Stomach (tissue), 9 donors: ENCODE data around the gene LDB2. TPM values are rescaled to one million over a fixed set of nuclear protein-coding genes. Genes with fewer than 3 reads are reported as not detected.

Experiments
- DNase-seq, 2 donors: peaks; one replicate each; pipeline versions ENCODE4 v3.0.0 to v3.0.0-alpha.2; 2013 to 2019
- H3K27ac ChIP-seq, 5 donors: fragments of 200-600 bp in 4 of 5; sonication (generic) in 4 of 5; one replicate each; pipeline ENCODE4 v1.5.1; 2013 to 2019; ENCODE audit warnings: mild to moderate bottlenecking in 1 of 5, moderate library complexity in 1 of 5
- H3K27me3 ChIP-seq, 3 donors: fragments of 200-600 bp; sonication (generic); one replicate each; pipeline ENCODE4 v1.5.1; 2017 to 2019; ENCODE audit warnings: mixed run types in 1 of 3
- H3K36me3 ChIP-seq, 4 donors: fragments of 200-600 bp; sonication (generic); 1 replicate in 3 of 4; 2 replicates in 1 of 4; pipeline ENCODE4 v1.5.1; 2016 to 2019
- H3K4me1 ChIP-seq, 4 donors: fragments of 200-600 bp; sonication (generic); one replicate each; pipeline ENCODE4 v1.5.1; 2016 to 2019
- H3K4me3 ChIP-seq, 4 donors: fragments of 200-600 bp; sonication (generic) in 3 of 4; one replicate each; pipeline ENCODE4 v1.5.1; 2016 to 2019; ENCODE audit warnings: mild to moderate bottlenecking in 1 of 4
- H3K9me3 ChIP-seq, 4 donors: fragments of 200-600 bp; sonication (generic); one replicate each; pipeline ENCODE4 v1.5.1; 2016 to 2019
- EP300 ChIP-seq: sonication (generic); formaldehyde crosslinking; IDR thresholded peaks from one replicate; pipeline ENCODE4 v1.6.1; 2017; ENCODE audit warnings: antibody characterized with exemption
- POLR2A ChIP-seq, 4 donors: fragments of 450-650 bp; IDR thresholded peaks; one replicate each; pipeline ENCODE4 v1.6.1; 2016; ENCODE audit warnings: antibody characterized with exemption in 4 of 4, control low read depth in 2 of 4, mild to moderate bottlenecking in 1 of 4, moderate library complexity in 1 of 4
- POLR2AphosphoS5 ChIP-seq, 3 donors: sonication (generic); formaldehyde crosslinking; IDR thresholded peaks; one replicate each; pipeline ENCODE4 v1.6.1; 2016; ENCODE audit warnings: antibody characterized with exemption in 3 of 3
- WGBS, 5 donors: extraction: QIAGEN DNeasy Blood & Tissue Kit in 3 of 5; methylation state at CpG; one replicate each; pipeline versions ENCODE4 v1.1.5 to v1.1.7; 2013 to 2018; 5-methylcytosine and 5-hydroxymethylcytosine counted together
- intact Hi-C: fragments of 100-400 bp; cut with DNase I; formaldehyde crosslinking; loops from one replicate; pipeline ENCODE4 v1.15.1; 2023; ENCODE audit warnings: low total_unique reads
- polyA plus RNA-seq, 3 donors: library from polyadenylated mRNA; stranded (reverse); fragments of 200-250 nt; gene quantifications; one replicate each; pipeline ENCODE4 v1.2.3, GENCODE V29; 2013
- total RNA-seq, 5 donors: library from RNA; depleted of rRNA; stranded (reverse); fragments of >200 nt; gene quantifications; one replicate each; pipeline versions ENCODE4 v1.1.0 to v1.2.3, GENCODE V29; 2014 to 2016
- TF ChIP-seq, protein P1 (sequence below), 7 experiments: fragments of 450-650 bp in 4 of 7; fragments of 200-600 bp in 3 of 7; sonication (generic) in 3 of 7; IDR thresholded peaks; one replicate each; pipeline ENCODE4 v1.5.1; 2016 to 2019; ENCODE audit warnings: antibody characterized with exemption in 7 of 7, control low read depth in 2 of 7, mild to moderate bottlenecking in 1 of 7
- donor health status: healthy with polysubstance abuse.
- donor health status: Bipolar disorder and iron deficiency.
- donor health status: healthy.

The LDB2 gene
- total and polyA plus RNA-seq, 8 donors = 6.2 to 63.3 (median 12.8) TPM

- peak overlapping the region in 2 of 5 donors; percentile 22 to 62 for H3K27ac ChIP-seq
- WGBS, 5 donors = 83 to 95% (median 86%) methylated on average over 3 of the region's 3 CpGs
Measured at GRCh38 chr4:16693641-16694040, 204.8 kb downstream of the LDB2 start.

DNA sequence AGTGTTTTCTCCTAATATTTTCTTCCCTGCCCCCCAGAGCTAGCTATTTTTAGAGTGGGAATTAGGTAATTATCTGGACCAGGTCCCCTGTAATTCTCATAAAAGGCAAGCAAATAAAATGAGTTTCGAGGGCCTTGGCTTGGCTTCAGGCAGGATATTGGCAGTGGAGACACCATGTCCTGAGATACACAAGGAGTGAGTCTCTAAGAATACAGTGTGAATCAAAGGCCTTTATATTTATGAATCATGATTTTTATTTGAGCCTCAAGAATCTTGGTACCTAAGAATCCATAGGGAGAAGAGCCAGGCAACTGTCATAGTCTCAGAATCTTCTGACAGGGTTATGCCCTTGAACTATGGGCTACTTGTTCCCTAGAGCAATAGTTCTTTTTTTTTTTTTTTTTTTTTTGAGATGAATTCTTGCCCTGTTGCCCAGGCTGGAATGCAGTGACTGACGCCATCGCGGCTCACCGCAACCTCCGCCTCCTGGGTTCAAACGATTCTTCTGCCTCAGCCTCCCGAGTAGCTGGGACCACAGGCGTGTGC lies 205.4 kb downstream of the LDB2 start:
- Histone ChIP-seq H3K4me3 (no peak overlapping the region), H3K36me3 (no peaks in the 10 kb centered on the region), H3K9me3 (no peaks in the 10 kb centered on the region), H3K27me3 (no peaks in the 10 kb centered on the region), H3K4me1 (peaks cover 0 to 29% (median 8%) of the 10 kb centered on the region in 4 donors), H3K27ac (peak overlapping the region in 2 of 5 donors; percentile 31 to 62)
- no peak for TF ChIP-seq POLR2A (IDR thresholded peaks at IDR 0.05)
- no peak for TF ChIP-seq EP300
- TF ChIP-seq, protein P1, sequence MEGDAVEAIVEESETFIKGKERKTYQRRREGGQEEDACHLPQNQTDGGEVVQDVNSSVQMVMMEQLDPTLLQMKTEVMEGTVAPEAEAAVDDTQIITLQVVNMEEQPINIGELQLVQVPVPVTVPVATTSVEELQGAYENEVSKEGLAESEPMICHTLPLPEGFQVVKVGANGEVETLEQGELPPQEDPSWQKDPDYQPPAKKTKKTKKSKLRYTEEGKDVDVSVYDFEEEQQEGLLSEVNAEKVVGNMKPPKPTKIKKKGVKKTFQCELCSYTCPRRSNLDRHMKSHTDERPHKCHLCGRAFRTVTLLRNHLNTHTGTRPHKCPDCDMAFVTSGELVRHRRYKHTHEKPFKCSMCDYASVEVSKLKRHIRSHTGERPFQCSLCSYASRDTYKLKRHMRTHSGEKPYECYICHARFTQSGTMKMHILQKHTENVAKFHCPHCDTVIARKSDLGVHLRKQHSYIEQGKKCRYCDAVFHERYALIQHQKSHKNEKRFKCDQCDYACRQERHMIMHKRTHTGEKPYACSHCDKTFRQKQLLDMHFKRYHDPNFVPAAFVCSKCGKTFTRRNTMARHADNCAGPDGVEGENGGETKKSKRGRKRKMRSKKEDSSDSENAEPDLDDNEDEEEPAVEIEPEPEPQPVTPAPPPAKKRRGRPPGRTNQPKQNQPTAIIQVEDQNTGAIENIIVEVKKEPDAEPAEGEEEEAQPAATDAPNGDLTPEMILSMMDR (IDR thresholded peaks at IDR 0.05) = no peak
- no peak for TF ChIP-seq POLR2AphosphoS5 (IDR thresholded peaks at IDR 0.05)
- 72 to 90% (median 82%) methylated on average over 9 of the region's 9 CpGs for WGBS, 5 donors
- intact Hi-C loops = no loop called here
- DNase-seq = peak in 1 of 2 donors; percentile 39

More at GRCh38 chr4:16693641-16694040, 204.8 kb downstream of the LDB2 start:
- H3K4me1 ChIP-seq = peaks cover 0 to 29% (median 8%) of the 10 kb centered on the region in 4 donors
- no peak overlapping the region for H3K4me3 ChIP-seq
- peak in 1 of 2 donors; percentile 28 for DNase-seq
- H3K9me3 ChIP-seq = no peaks in the 10 kb centered on the region
- no peaks in the 10 kb centered on the region for H3K36me3 ChIP-seq
- TF ChIP-seq, protein P1 (IDR thresholded peaks at IDR 0.05) = no peak
- no peak for TF ChIP-seq EP300
- no peaks in the 10 kb centered on the region for H3K27me3 ChIP-seq
- intact Hi-C loops = no loop called here

DNA sequence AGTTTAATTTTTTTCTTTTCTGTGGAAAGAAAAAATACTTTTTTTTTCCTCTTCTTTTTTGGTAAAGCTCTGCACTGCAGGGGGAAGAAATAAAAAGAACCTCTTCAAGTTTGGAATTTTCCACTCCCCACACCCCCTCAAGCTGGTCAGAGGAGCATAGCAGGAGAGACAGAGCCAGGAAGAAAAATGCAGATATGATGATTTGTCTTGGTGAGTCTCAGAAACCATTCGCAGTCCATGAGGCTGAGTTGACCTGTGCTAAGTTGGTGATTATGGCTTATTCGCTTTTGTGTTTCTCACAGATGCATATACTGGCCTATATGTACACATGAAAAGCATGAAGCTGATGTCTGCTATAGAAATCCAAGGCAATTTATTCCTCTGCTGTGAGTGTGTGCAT lies 205.9 kb downstream of the LDB2 start:
- Histone ChIP-seq H3K36me3 (no peaks in the 10 kb centered on the region), H3K27me3 (no peaks in the 10 kb centered on the region), H3K9me3 (no peaks in the 10 kb centered on the region), H3K4me1 (peaks cover 0 to 29% (median 8%) of the 10 kb centered on the region in 4 donors), H3K27ac (peak overlapping the region in 2 of 5 donors; percentile 31 to 62), H3K4me3 (no peak overlapping the region)
- WGBS, 5 donors = 82 to 93% (median 89%) methylated on average over 2 of the region's 2 CpGs
- intact Hi-C loops = no loop called here
- TF ChIP-seq EP300 (no peak), POLR2A (IDR thresholded peaks at IDR 0.05) (no peak), POLR2AphosphoS5 (IDR thresholded peaks at IDR 0.05) (no peak)
- TF ChIP-seq, protein P1 (IDR thresholded peaks at IDR 0.05) = no peak
- peak in 1 of 2 donors; percentile 34 for DNase-seq

- TF ChIP-seq, protein P1 (IDR thresholded peaks at IDR 0.05) = no peak
- TF ChIP-seq POLR2A (IDR thresholded peaks at IDR 0.05) = no peak
- TF ChIP-seq EP300 = no peak
- WGBS, 5 donors = 64 to 72% (median 67%) methylated on average over 4 of the region's 4 CpGs
- no peak for DNase-seq
- Histone ChIP-seq H3K4me1 (peaks cover 0 to 29% (median 8%) of the 10 kb centered on the region in 4 donors), H3K27me3 (no peaks in the 10 kb centered on the region), H3K9me3 (no peaks in the 10 kb centered on the region), H3K27ac (peak overlapping the region in 1 of 5 donors; percentile 62), H3K36me3 (no peaks in the 10 kb centered on the region), H3K4me3 (no peak overlapping the region)
- intact Hi-C loops = no loop called here
Measured at GRCh38 chr4:16692046-16692445, 206.4 kb downstream of the LDB2 start.
